ENCODE results near the gene DDA1. TPM values are rescaled to one million over a fixed set of nuclear protein-coding genes. Genes with fewer than 3 reads are reported as not detected.

The DDA1 gene
- total and polyA plus RNA-seq, 2 of the 13 experiments (the other 11 are each of a cell fraction or from before 2014, with no cell fraction given): 24.5 to 26.0 TPM

DNA sequence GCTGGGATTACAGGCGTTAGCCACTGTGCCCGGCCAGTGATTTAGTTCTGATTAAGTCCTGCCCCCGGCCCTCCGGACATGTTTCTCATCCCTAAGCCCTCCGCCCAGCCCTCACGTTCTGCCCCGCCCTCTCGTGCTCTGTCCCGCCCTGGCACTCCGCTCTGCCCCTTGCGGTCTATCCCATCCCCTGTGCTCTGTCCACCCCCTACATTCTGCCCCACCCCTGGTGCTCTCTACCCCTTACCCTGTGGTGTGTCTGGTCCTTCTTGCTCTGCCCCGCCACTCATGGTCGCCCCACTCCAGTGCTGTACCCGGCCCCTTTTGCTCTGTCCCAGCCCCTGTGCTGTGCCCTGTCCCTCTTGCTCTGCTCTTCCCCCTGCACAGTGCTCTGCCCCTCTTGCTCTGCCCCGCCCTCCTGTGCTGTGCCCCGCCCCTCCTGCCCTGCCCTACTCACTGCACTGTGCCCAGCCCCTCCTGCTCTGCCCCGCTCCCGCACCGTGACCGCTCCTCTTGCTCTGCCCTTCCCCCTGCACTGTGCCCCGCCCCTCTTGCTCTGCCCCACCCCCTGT, 31.0 kb downstream of the DDA1 start (continued):
- TF ChIP-seq, protein P1, sequence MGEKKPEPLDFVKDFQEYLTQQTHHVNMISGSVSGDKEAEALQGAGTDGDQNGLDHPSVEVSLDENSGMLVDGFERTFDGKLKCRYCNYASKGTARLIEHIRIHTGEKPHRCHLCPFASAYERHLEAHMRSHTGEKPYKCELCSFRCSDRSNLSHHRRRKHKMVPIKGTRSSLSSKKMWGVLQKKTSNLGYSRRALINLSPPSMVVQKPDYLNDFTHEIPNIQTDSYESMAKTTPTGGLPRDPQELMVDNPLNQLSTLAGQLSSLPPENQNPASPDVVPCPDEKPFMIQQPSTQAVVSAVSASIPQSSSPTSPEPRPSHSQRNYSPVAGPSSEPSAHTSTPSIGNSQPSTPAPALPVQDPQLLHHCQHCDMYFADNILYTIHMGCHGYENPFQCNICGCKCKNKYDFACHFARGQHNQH (CRISPR knock-in tag; IDR thresholded peaks at IDR 0.05): 0 out of 2 replicates have a peak, but pooled peaks have one; percentile 7
- TF ChIP-seq ZNF749 (CRISPR knock-in tag; IDR thresholded peaks at IDR 0.05; ENCODE audit: borderline replicate concordance): no peak
- TF ChIP-seq ZSCAN25 (CRISPR knock-in tag; IDR thresholded peaks at IDR 0.05): peak; percentile 95
- no peak for TF ChIP-seq BCL3 (CRISPR knock-in tag; IDR thresholded peaks at IDR 0.05)
- TF ChIP-seq SSRP1 (CRISPR knock-in tag; IDR thresholded peaks at IDR 0.05): no peak
- TF ChIP-seq ZNF674 (CRISPR knock-in tag; IDR thresholded peaks at IDR 0.05; ENCODE audit: low read depth): no peak
- TF ChIP-seq ZNF282 (IDR thresholded peaks at IDR 0.05; ENCODE audit: partially characterized antibody): no peak
- TF ChIP-seq HOMEZ (CRISPR knock-in tag; IDR thresholded peaks at IDR 0.05; ENCODE audit: low read depth): no peak
- TF ChIP-seq HNRNPL (IDR thresholded peaks at IDR 0.05; ENCODE audit: low read depth, low read length): peak; percentile 87
- TF ChIP-seq RNF219 (CRISPR knock-in tag; IDR thresholded peaks at IDR 0.05): no peak
- no peak; the same call in 1 of the 2 replicates for TF ChIP-seq HOXA3 (CRISPR knock-in tag; IDR thresholded peaks at IDR 0.05)
- no peak for TF ChIP-seq IRF1 (CRISPR knock-in tag; IDR thresholded peaks at IDR 0.05; ENCODE audit: low read depth)
- no peak for TF ChIP-seq PCBP1 (IDR thresholded peaks at IDR 0.05; ENCODE audit: borderline replicate concordance, low read depth, low read length)
- TF ChIP-seq ZNF547 (CRISPR knock-in tag; IDR thresholded peaks at IDR 0.05): no peak
- no peak for TF ChIP-seq BHLHE40 (IDR thresholded peaks at IDR 0.05; ENCODE audit: low read length)
- TF ChIP-seq TCF12 (IDR thresholded peaks at IDR 0.05): no peak
- TF ChIP-seq TCF12 (CRISPR knock-in tag; IDR thresholded peaks at IDR 0.05): no peak
- TF ChIP-seq KDM6A (CRISPR knock-in tag; IDR thresholded peaks at IDR 0.05; ENCODE audit: low read depth): no peak
- no peak for TF ChIP-seq NAIF1 (CRISPR knock-in tag; IDR thresholded peaks at IDR 0.05; ENCODE audit: borderline replicate concordance)
- TF ChIP-seq KDM5B (CRISPR knock-in tag; IDR thresholded peaks at IDR 0.05; ENCODE audit: borderline replicate concordance): 0 out of 2 replicates have a peak, but pooled peaks have one; percentile 4
- no peak for TF ChIP-seq ZNF484 (CRISPR knock-in tag; IDR thresholded peaks at IDR 0.05; ENCODE audit: borderline replicate concordance, low read depth)
- no peak for TF ChIP-seq ZNF3 (CRISPR knock-in tag; IDR thresholded peaks at IDR 0.05)
- no peak for TF ChIP-seq NCOA5 (CRISPR knock-in tag; IDR thresholded peaks at IDR 0.05)
- no peak for TF ChIP-seq KLF11 (CRISPR knock-in tag; IDR thresholded peaks at IDR 0.05)
- no peak for TF ChIP-seq SP140L (CRISPR knock-in tag; IDR thresholded peaks at IDR 0.05; ENCODE audit: borderline replicate concordance)
- TF ChIP-seq HCFC1 (IDR thresholded peaks at IDR 0.05; ENCODE audit: low read depth, low read length): no peak
